Pancreas (tissue), 10 donors: ENCODE measurements around the gene MPP7. TPM values are rescaled to one million over a fixed set of nuclear protein-coding genes. Genes with fewer than 3 reads are reported as not detected.
A peak's percentile ranks its signal among the peaks of the same experiment; 100 is the strongest.

ENCODE experiments used
- ATAC-seq, 4 donors: fragments of 200-7000 bp; cut with Tn5 transposase; one replicate each; pipeline versions ENCODE4 v1.8.0 to v1.9.1; 2020; ENCODE audit warnings: mild to moderate bottlenecking in 4 of 4, moderate library complexity in 4 of 4
- DNase-seq, 6 donors: peaks; one replicate each; pipeline ENCODE4 v3.0.0-alpha.2; 2020
- FAIRE-seq: peaks from 2 replicates; lab custom pipeline; 2012; peaks lifted over from hg19 to GRCh38; lab: Jason Lieb, UNC
- H3K27ac ChIP-seq, 4 donors: fragments of 200-600 bp; sonication (generic); 1 replicate in 3 of 4; 2 replicates in 1 of 4; pipeline versions ENCODE4 v1.5.0 to v1.8.0; 2020
- H3K27me3 ChIP-seq, 4 donors: fragments of 200-600 bp; one replicate each; pipeline ENCODE4 v1.8.0; 2021
- H3K36me3 ChIP-seq, 3 donors: fragments of 200-600 bp; sonication (generic) in 1 of 3; one replicate each; pipeline versions ENCODE4 v1.5.0 to v1.8.0; 2020 to 2021
- H3K4me1 ChIP-seq, 3 donors: fragments of 200-600 bp; one replicate each; pipeline ENCODE4 v1.8.0; 2021
- H3K4me3 ChIP-seq, 4 donors: fragments of 200-600 bp; sonication (generic) in 2 of 4; one replicate each; pipeline versions ENCODE4 v1.5.0 to v1.8.0; 2020 to 2021
- H3K9me3 ChIP-seq, 4 donors: fragments of 200-600 bp; one replicate each; pipeline ENCODE4 v1.8.0; 2021
- CTCF ChIP-seq, 4 donors: fragments of 200-600 bp; sonication (generic) in 3 of 4; IDR thresholded peaks; one replicate each; pipeline versions ENCODE4 v1.5.0 to v1.8.0; 2021; ENCODE audit warnings: antibody characterized with exemption in 4 of 4
- WGBS, 2 donors: extraction: QIAGEN DNeasy Blood & Tissue Kit; methylation state at CpG; one replicate each; pipeline ENCODE4 v1.1.7; 2013; 5-methylcytosine and 5-hydroxymethylcytosine counted together
- intact Hi-C, 3 donors: fragments of 100-400 bp; cut with DNase I; formaldehyde crosslinking; loops; one replicate each; pipeline versions ENCODE4 v1.11.1 to v1.14.2; 2022
- polyA plus RNA-seq, 2 donors: library from polyadenylated mRNA; stranded (reverse); fragments of 200-250 nt; gene quantifications; one replicate each; pipeline ENCODE4 v1.2.3, GENCODE V29; 2013
- total RNA-seq, 6 donors: library from RNA; stranded (reverse); fragmentation: NEBNext Ultra II Directional in 4 of 6; extraction: Animal tissue kit (Norgen Biotek cat#: 25700) in 4 of 6; gene quantifications; one replicate each; pipeline versions ENCODE4 v1.2.1 to v1.2.4, GENCODE V29; 2021 to 2023
- donor health status: healthy with polysubstance abuse.
- donor health status: DM: no; HTN: no; CAD: no; lungs with moderate emphysema.
- donor health status: DM: no; HTN: no; CAD: no.
- donor health status: control.
- donor health status: control.
- donor health status: Bipolar disorder and iron deficiency.
- donor health status: DM: yes; HTN: yes; CAD: no.
- donor health status: DM: no; HTN: no; CAD: no.
- donor health status: DM: no; HTN: no; CAD: no.
- donor health status: DM: yes; HTN: yes; CAD: no.

Gene MPP7
- total and polyA plus RNA-seq, 8 donors = 2.8 to 21.6 (median 14.6) TPM

GRCh38 chr10:28311104-28311503 is 8.2 kb upstream of the MPP7 start:
- Histone ChIP-seq H3K4me3 (no peak overlapping the region), H3K4me1 (peaks cover 0 to 10% (median 7%) of the 10 kb centered on the region in 3 donors), H3K27ac (no peak overlapping the region), H3K36me3 (no peaks in the 10 kb centered on the region), H3K9me3 (no peaks in the 10 kb centered on the region), H3K27me3 (no peaks in the 10 kb centered on the region)
- no peak for DNase-seq
- WGBS, 2 donors = 26 to 29% methylated on average over 3 of the region's 3 CpGs
- FAIRE-seq = no peak
- no peak for TF ChIP-seq CTCF (IDR thresholded peaks at IDR 0.05)
- ATAC-seq = peak; percentile 66 to 81 (median 72)
- intact Hi-C loops = no loop called here

- Histone ChIP-seq H3K9me3 (no peaks in the 10 kb centered on the region), H3K27ac (peak overlapping the region in 1 of 4 donors; percentile 18), H3K36me3 (no peaks in the 10 kb centered on the region), H3K27me3 (no peaks in the 10 kb centered on the region), H3K4me1 (peaks cover 0 to 17% (median 17%) of the 10 kb centered on the region in 3 donors), H3K4me3 (no peak overlapping the region)
- FAIRE-seq (no peak), ATAC-seq (no peak), DNase-seq (no peak)
- no peak for TF ChIP-seq CTCF (IDR thresholded peaks at IDR 0.05)
- intact Hi-C loops = loop anchor here in 1 of 3 donors (10.0 kb wide), 1 partner anchor 78 kb away; no protein-coding TSS in a partner anchor
- 50 to 53% methylated on average over 4 of the region's 4 CpGs for WGBS, 2 donors
Measured at GRCh38 chr10:28307267-28307666, 4.4 kb upstream of the MPP7 start.

- DNase-seq = no peak
- FAIRE-seq = no peak
- H3K4me3 ChIP-seq = no peak overlapping the region
- H3K4me1 ChIP-seq = peaks cover 7 to 18% (median 16%) of the 10 kb centered on the region in 3 donors
- WGBS, 2 donors = 91 to 97% methylated on average over 2 of the region's 2 CpGs
- intact Hi-C loops = loop anchor here in 1 of 3 donors (10.0 kb wide), 1 partner anchor 79 kb away; no protein-coding TSS in a partner anchor
- no peak overlapping the region for H3K27ac ChIP-seq
- H3K27me3 ChIP-seq = no peaks in the 10 kb centered on the region
- no peak for TF ChIP-seq CTCF (IDR thresholded peaks at IDR 0.05)
- no peak for ATAC-seq
- no peaks in the 10 kb centered on the region for H3K36me3 ChIP-seq
- no peaks in the 10 kb centered on the region for H3K9me3 ChIP-seq
Measured at GRCh38 chr10:28305553-28305952, 2.7 kb upstream of the MPP7 start.

- intact Hi-C loops = loop anchor here in 1 of 3 donors (10.0 kb wide), 1 partner anchor 81 kb away; no protein-coding TSS in a partner anchor
- H3K4me1 ChIP-seq = peaks cover 7 to 18% (median 15%) of the 10 kb centered on the region in 3 donors
- DNase-seq = no peak
- no peaks in the 10 kb centered on the region for H3K27me3 ChIP-seq
- ATAC-seq = no peak
- peak overlapping the region in 3 of 4 donors; percentile 91 to 97 (median 91) for H3K27ac ChIP-seq
- no peak for TF ChIP-seq CTCF (IDR thresholded peaks at IDR 0.05)
- peak overlapping the region in 2 of 4 donors; percentile 67 to 73 for H3K4me3 ChIP-seq
- no peaks in the 10 kb centered on the region for H3K9me3 ChIP-seq
- no peaks in the 10 kb centered on the region for H3K36me3 ChIP-seq
- FAIRE-seq = no peak
- 1 to 6% methylated on average over 3 of the region's 3 CpGs for WGBS, 2 donors
Measured at GRCh38 chr10:28304032-28304571, 1.2 kb upstream of the MPP7 start.
